HepG2 (cell line): ENCODE measurements around the gene TRDN. TPM values are rescaled to one million over a fixed set of nuclear protein-coding genes. Genes with fewer than 3 reads are reported as not detected.

Source experiments
- ATAC-seq: fragments of 200-7000 bp; cut with Tn5 transposase; 3 replicates; pipeline ENCODE4 v1.9.1; 2020; ENCODE audit warnings: mild to moderate bottlenecking, moderate library complexity
- BruUV-seq: library from RNA; stranded (reverse); fragments of 400-500 nt; replicated peaks from 2 replicates; lab custom pipeline; 2021; lab: Mats Ljungman, UMichigan
- CTCF ChIA-PET: fragments of 300-600 bp; formaldehyde crosslinking; extraction: SDS; loops from one replicate; lab custom pipeline; 2021; ENCODE audit warnings: low total read pairs, inconsistent platforms, low intra/inter-chr PET ratio; lab: Yijun Ruan, JAX
- POLR2A ChIA-PET: fragments of 350-600 bp; sonication (Branson Sonifier 250); formaldehyde crosslinking; loops from one replicate; lab custom pipeline; 2020; ENCODE audit warnings: antibody characterized with exemption, inconsistent platforms; lab: Yijun Ruan, JAX
- DNase-seq: peaks from one replicate; pipeline ENCODE4 v3.0.0-alpha.2; 2015; ENCODE audit warnings: low spot score
- FAIRE-seq: peaks from 3 replicates; lab custom pipeline; 2011; peaks lifted over from hg19 to GRCh38; lab: Jason Lieb, UNC
- H2AFZ ChIP-seq: one replicate; pipeline ENCODE4 v1.6.1; 2011; ENCODE audit warnings: low read length, inconsistent platforms
- H3K27ac ChIP-seq: fragments of 300-600 bp; 3 replicates; pipeline ENCODE4 v1.8.0; 2011; ENCODE audit warnings: mixed run types, mild to moderate bottlenecking, mixed read lengths, low read length, inconsistent platforms; ENCODE audit not compliant: insufficient read depth; ENCODE audit errors: extremely low read length
- H3K27me3 ChIP-seq, 2 experiments: fragments of 200-600 bp in 1 of 2; 2 replicates in 1 of 2; 3 replicates in 1 of 2; pipeline versions ENCODE4 v1.6.0 to v1.8.0; 2011; ENCODE audit warnings: low read length in 2 of 2, mild to moderate bottlenecking in 2 of 2, moderate library complexity in 2 of 2, inconsistent platforms in 1 of 2; ENCODE audit not compliant: insufficient read depth in 2 of 2, control insufficient read depth in 1 of 2
- H3K36me3 ChIP-seq, 2 experiments: fragments of 200-600 bp in 1 of 2; replicated peaks in 1 of 2; 2 replicates in 1 of 2; 3 replicates in 1 of 2; pipeline versions ENCODE4 v1.5.1 to v1.8.0; 2011; ENCODE audit warnings: low read length in 2 of 2, inconsistent platforms in 1 of 2; ENCODE audit not compliant: insufficient read depth in 2 of 2, control insufficient read depth in 1 of 2
- H3K4me1 ChIP-seq: 2 replicates; pipeline ENCODE4 v1.5.1; 2012; ENCODE audit warnings: low read length, inconsistent platforms; ENCODE audit not compliant: insufficient read depth
- H3K4me2 ChIP-seq: 2 replicates; pipeline ENCODE4 v1.6.0; 2011; ENCODE audit warnings: low read depth, low read length, inconsistent platforms
- H3K4me3 ChIP-seq, 3 experiments: fragments of 200-600 bp in 1 of 3; sonication (generic), shearing (Covaris generic) in 1 of 3; replicated peaks in 1 of 3; 2 replicates each; pipeline ENCODE4 v1.5.1; 2011 to 2016; ENCODE audit warnings: low read length in 3 of 3, inconsistent platforms in 2 of 3, low read depth in 2 of 3, mild to moderate bottlenecking in 2 of 3, control low read depth in 1 of 3, mixed read lengths in 1 of 3; ENCODE audit not compliant: insufficient read depth in 1 of 3
- H3K79me2 ChIP-seq: one replicate; pipeline ENCODE4 v1.6.1; 2011; ENCODE audit warnings: low read length, inconsistent platforms; ENCODE audit not compliant: insufficient read depth
- H3K9ac ChIP-seq: 2 replicates; pipeline ENCODE4 v1.6.0; 2011; ENCODE audit warnings: mild to moderate bottlenecking, low read depth, low read length, inconsistent platforms; ENCODE audit not compliant: insufficient read depth
- H3K9me3 ChIP-seq: 2 replicates; pipeline ENCODE4 v1.5.1; 2012; ENCODE audit warnings: mild to moderate bottlenecking, low read length
- H4K20me1 ChIP-seq: 2 replicates; pipeline ENCODE4 v1.6.0; 2011; ENCODE audit warnings: inconsistent platforms, mild to moderate bottlenecking, low read length, moderate library complexity; ENCODE audit not compliant: insufficient read depth
- FOXO1 ChIP-seq: sonication (generic); formaldehyde crosslinking; IDR thresholded peaks from 2 replicates; pipeline ENCODE4 v1.4.0; 2020; ENCODE audit warnings: missing genetic modification reagents
- GLMP ChIP-seq: sonication (generic); formaldehyde crosslinking; IDR thresholded peaks from 2 replicates; pipeline ENCODE4 v1.9.0; 2021; ENCODE audit warnings: missing genetic modification reagents, mild to moderate bottlenecking, borderline replicate concordance
- MAFF ChIP-seq: IDR thresholded peaks from 2 replicates; pipeline ENCODE4 v1.6.1; 2011; ENCODE audit warnings: low read depth, low read length, improper control_type of control experiment
- MAFK ChIP-seq, 2 experiments: IDR thresholded peaks in 1 of 2; conservative IDR thresholded peaks in 1 of 2; 2 replicates each; pipeline ENCODE4 v1.6.1; 2011; ENCODE audit warnings: improper control_type of control experiment in 2 of 2, low read length in 2 of 2
- RXRB ChIP-seq: IDR thresholded peaks from 2 replicates; pipeline ENCODE4 v1.6.1; 2016; ENCODE audit warnings: borderline replicate concordance, missing genetic modification reagents, missing compliant biosample characterization
- SP140L ChIP-seq: sonication (generic); formaldehyde crosslinking; IDR thresholded peaks from 2 replicates; pipeline ENCODE4 v1.4.0; 2020; ENCODE audit warnings: missing genetic modification reagents, borderline replicate concordance
- USF2 ChIP-seq, 2 experiments: sonication (generic) in 1 of 2; formaldehyde crosslinking in 1 of 2; IDR thresholded peaks; 2 replicates each; pipeline versions ENCODE4 v1.5.1 to v1.6.1; 2011 to 2020; ENCODE audit warnings: borderline replicate concordance in 1 of 2, low read depth in 1 of 2, low read length in 1 of 2, mild to moderate bottlenecking in 1 of 2, missing genetic modification reagents in 1 of 2, moderate library complexity in 1 of 2
- ZNF142 ChIP-seq: sonication (generic); formaldehyde crosslinking; IDR thresholded peaks from 2 replicates; pipeline ENCODE4 v1.4.0; 2020; ENCODE audit warnings: missing genetic modification reagents
- ZSCAN20 ChIP-seq: sonication (generic); formaldehyde crosslinking; IDR thresholded peaks from 2 replicates; pipeline ENCODE4 v1.4.0; 2020; ENCODE audit warnings: missing genetic modification reagents, mild to moderate bottlenecking, borderline replicate concordance
- WGBS: methylation state at CpG from one replicate; pipeline ENCODE4 v1.1.6; 2017; ENCODE audit warnings: low lambda C conversion rate; 5-methylcytosine and 5-hydroxymethylcytosine counted together
- in situ Hi-C: cut with HindIII; loops from 2 replicates; pipeline ENCODE4 v1.10.0; 2017; ENCODE audit warnings: low pct_unique_long_range_greater_than_20kb; ENCODE audit not compliant: extremely low pct_ligation_motif_present
- intact Hi-C: fragments of 100-400 bp; cut with micrococcal nuclease; formaldehyde crosslinking; loops from one replicate; pipeline ENCODE4 v1.10.0; 2022; ENCODE audit not compliant: unreplicated experiment
- polyA plus RNA-seq, 8 experiments: library from polyadenylated mRNA; depleted of rRNA in 3 of 8; stranded (reverse) in 7 of 8; unstranded in 1 of 8; fragments of >200 nt; fragmentation: Illumina TruSeq in 4 of 8; extraction: Trizol in 4 of 8; gene quantifications; 2 replicates each; pipeline versions ENCODE4 v1.2.1 to v1.2.3, GENCODE V29; 2011 to 2016; ENCODE audit warnings: low read depth in 4 of 8, missing spikeins in 1 of 8, mixed read lengths in 1 of 8; ENCODE audit not compliant: insufficient read depth in 1 of 8
- total RNA-seq, 5 experiments: library from RNA; depleted of rRNA; stranded (reverse); fragments of >200 nt; fragmentation: Illumina TruSeq; extraction: Trizol; gene quantifications; 2 replicates each; pipeline ENCODE4 v1.2.3, GENCODE V29; 2016; ENCODE audit warnings: low read depth in 1 of 5

Gene TRDN
- total and polyA plus RNA-seq, 2 of the 13 experiments (the other 11 are each of a cell fraction or from before 2014, with no cell fraction given): not detected

- WGBS: 2% methylated on average over 2 of the region's 2 CpGs
- H3K4me2 ChIP-seq: no peak overlapping the region
- no peaks in the 10 kb centered on the region; a peak in 1 of 5 replicates for H3K27me3 ChIP-seq
- ChIA-PET CTCF (no interaction called here), POLR2A (no interaction called here)
- intact Hi-C loops (no loop called here), in situ Hi-C loops (no loop called here)
- BruUV-seq: no TSS peak
- TF ChIP-seq USF2 (IDR thresholded peaks at IDR 0.05; ENCODE audit: low read depth, low read length) (no peak), USF2 (CRISPR knock-in tag; IDR thresholded peaks at IDR 0.05; ENCODE audit: borderline replicate concordance) (no peak), MAFK (conservative IDR thresholded peaks at IDR 0.05 in 1 of 2, IDR thresholded peaks at IDR 0.05 in 1 of 2; ENCODE audit: low read length in 2 of 2) (peak; percentile 81 to 82), SP140L (no peak), ZSCAN20 (no peak), RXRB (CRISPR knock-in tag) (no peak), MAFF (peak; percentile 82), ZNF142 (CRISPR knock-in tag) (no peak), GLMP (CRISPR knock-in tag) (no peak), FOXO1 (CRISPR knock-in tag) (no peak)
- H3K36me3 ChIP-seq: no peaks in the 10 kb centered on the region
- H4K20me1 ChIP-seq: no peaks in the 10 kb centered on the region
- no peak for FAIRE-seq
- H3K27ac ChIP-seq: no peak overlapping the region
- no peak overlapping the region for H3K4me3 ChIP-seq
- no peaks in the 10 kb centered on the region for H3K9me3 ChIP-seq
- ATAC-seq: no peak
- no peaks in the 10 kb centered on the region for H3K79me2 ChIP-seq
- H3K4me1 ChIP-seq: no peaks in the 10 kb centered on the region
- H3K9ac ChIP-seq: no peak overlapping the region
- no peak for DNase-seq
- H2AFZ ChIP-seq: no peak overlapping the region
Measured at GRCh38 chr6:123372737-123373136, 264.0 kb downstream of the TRDN start.
